Renal cortical epithelial cell (primary cell): ENCODE results near the gene HOXA3. TPM values are rescaled to one million over a fixed set of nuclear protein-coding genes. Genes with fewer than 3 reads are reported as not detected.

Experiments
- total RNA-seq: library from RNA; depleted of rRNA; stranded (reverse); fragments of >200 nt; gene quantifications from 2 replicates; pipeline ENCODE4 v1.2.3, GENCODE V29; 2014

HOXA3 gene
- total RNA-seq, 1 donor from 2014 or later: 7.2 TPM

Other genes with a start within 250 kb of the HOXA3 start
- 1.0 and 1.8 TPM in 2 replicates for gene HOXA1, start 56.6 kb downstream of the HOXA3 start, total RNA-seq
- 0.35 and 1.9 TPM in 2 replicates for gene HOXA2, start 49.9 kb downstream of the HOXA3 start, total RNA-seq
- 0.17 and 0.75 TPM in 2 replicates for gene HOXA4, start 21.8 kb downstream of the HOXA3 start, total RNA-seq
- 13.4 and 34.2 TPM in 2 replicates for gene HOXA5, start 8.9 kb downstream of the HOXA3 start, total RNA-seq
- gene HOXA6, start 4.8 kb downstream of the HOXA3 start, total RNA-seq: 2.8 and 22.0 TPM in 2 replicates
- gene HOXA7, start 4.1 kb upstream of the HOXA3 start, total RNA-seq: 1.2 and 12.0 TPM in 2 replicates
- 22.6 and 70.8 TPM in 2 replicates for gene HOXA9, start 13.0 kb upstream of the HOXA3 start, total RNA-seq
- 11.5 and 27.3 TPM in 2 replicates for gene HOXA10, start 21.7 kb upstream of the HOXA3 start, total RNA-seq
- 1.7 and 5.4 TPM in 2 replicates for gene HOXA11, start 32.6 kb upstream of the HOXA3 start, total RNA-seq
- under 0.01 TPM in 1 of 2 replicates, not detected in the other for gene HOXA13, start 47.5 kb upstream of the HOXA3 start, total RNA-seq
- gene EVX1, start 90.2 kb upstream of the HOXA3 start, total RNA-seq: not detected in 2 replicates